Measurements from ENCODE around the gene PBRM1. TPM values are rescaled to one million over a fixed set of nuclear protein-coding genes. Genes with fewer than 3 reads are reported as not detected.

PBRM1 gene
- total RNA-seq, 3 donors from 2014 or later (not counting 1 experiment from before 2014, with no cell fraction given) = 70.2 to 79.7 (median 76.6) TPM

GRCh38 chr3:52521488-52521824 is 164.3 kb downstream of the PBRM1 start:
- H3K36me3 ChIP-seq (ENCODE audit: control insufficient read depth, insufficient read depth, low read length) = no peaks in the 10 kb centered on the region
- H3K36me3 Mint-ChIP-seq = no peaks in the 10 kb centered on the region

GRCh38 chr3:52520716-52521487 is 164.8 kb downstream of the PBRM1 start:
- Histone ChIP-seq H3K4me1 (ENCODE audit: control insufficient read depth, insufficient read depth, low read length) (no peaks in the 10 kb centered on the region), H3K4me3 (ENCODE audit: low read length) (no peak overlapping the region), H3K27me3 (ENCODE audit: control insufficient read depth, insufficient read depth, low read length) (no peaks in the 10 kb centered on the region), H3K36me3 (ENCODE audit: control insufficient read depth, insufficient read depth, low read length) (no peaks in the 10 kb centered on the region), H3K27ac (ENCODE audit: low read length) (no peak overlapping the region), H3K9me3 (ENCODE audit: control insufficient read depth, insufficient read depth, low read length) (no peaks in the 10 kb centered on the region)
- WGBS (ENCODE audit: insufficient coverage) = 89% methylated on average over 20 of the region's 20 CpGs
- no peak overlapping the region for H3K4me3 Mint-ChIP-seq
- H3K27me3 Mint-ChIP-seq (ENCODE audit: low read depth in 2 of 2) = no peaks in the 10 kb centered on the region
- H3K4me1 Mint-ChIP-seq = no peaks in the 10 kb centered on the region
- no peak for DNase-seq
- no peaks in the 10 kb centered on the region for H3K9me3 Mint-ChIP-seq
- no peak overlapping the region for H3K27ac Mint-ChIP-seq
- H3K36me3 Mint-ChIP-seq = no peaks in the 10 kb centered on the region
- ATAC-seq = no peak
- intact Hi-C loops (cut with micrococcal nuclease) = no loop called here
- TF ChIP-seq CTCF (IDR thresholded peaks at IDR 0.05) = no peak

More at GRCh38 chr3:52521488-52521824, 164.3 kb downstream of the PBRM1 start:
- no peak for DNase-seq
- WGBS (ENCODE audit: insufficient coverage) = 96% methylated on average over 8 of the region's 8 CpGs
- no peaks in the 10 kb centered on the region for H3K9me3 ChIP-seq (ENCODE audit: control insufficient read depth, insufficient read depth, low read length)
- no peak overlapping the region for H3K4me3 ChIP-seq (ENCODE audit: low read length)
- TF ChIP-seq CTCF (IDR thresholded peaks at IDR 0.05) = no peak
- H3K4me1 ChIP-seq (ENCODE audit: control insufficient read depth, insufficient read depth, low read length) = no peaks in the 10 kb centered on the region
- no peaks in the 10 kb centered on the region for H3K9me3 Mint-ChIP-seq
- no peak for ATAC-seq
- no peak overlapping the region for H3K27ac Mint-ChIP-seq
- no peak overlapping the region for H3K27ac ChIP-seq (ENCODE audit: low read length)
- no peaks in the 10 kb centered on the region for H3K4me1 Mint-ChIP-seq
- intact Hi-C loops (cut with micrococcal nuclease) = no loop called here
- no peak overlapping the region for H3K4me3 Mint-ChIP-seq
- H3K27me3 ChIP-seq (ENCODE audit: control insufficient read depth, insufficient read depth, low read length) = no peaks in the 10 kb centered on the region
- H3K27me3 Mint-ChIP-seq (ENCODE audit: low read depth in 2 of 2) = no peaks in the 10 kb centered on the region

GRCh38 chr3:52520141-52520667 is 165.5 kb downstream of the PBRM1 start:
- intact Hi-C loops (cut with micrococcal nuclease) = no loop called here
- no peaks in the 10 kb centered on the region for H3K4me1 Mint-ChIP-seq
- DNase-seq = no peak

More at GRCh38 chr3:52520141-52520667, 165.5 kb downstream of the PBRM1 start:
- WGBS (ENCODE audit: insufficient coverage) = 95% methylated on average over 13 of the region's 14 CpGs
- H3K4me3 Mint-ChIP-seq = no peak overlapping the region
- no peaks in the 10 kb centered on the region for H3K27me3 Mint-ChIP-seq (ENCODE audit: low read depth in 2 of 2)
- no peak for TF ChIP-seq CTCF (IDR thresholded peaks at IDR 0.05)
- no peak overlapping the region for H3K4me3 ChIP-seq (ENCODE audit: low read length)
- H3K36me3 ChIP-seq (ENCODE audit: control insufficient read depth, insufficient read depth, low read length) = no peaks in the 10 kb centered on the region
- H3K27ac ChIP-seq (ENCODE audit: low read length) = no peak overlapping the region
- no peaks in the 10 kb centered on the region for H3K4me1 ChIP-seq (ENCODE audit: control insufficient read depth, insufficient read depth, low read length)
- H3K9me3 ChIP-seq (ENCODE audit: control insufficient read depth, insufficient read depth, low read length) = no peaks in the 10 kb centered on the region
- no peaks in the 10 kb centered on the region for H3K9me3 Mint-ChIP-seq
- ATAC-seq = no peak
- H3K27ac Mint-ChIP-seq = no peak overlapping the region
- no peaks in the 10 kb centered on the region for H3K27me3 ChIP-seq (ENCODE audit: control insufficient read depth, insufficient read depth, low read length)
- H3K36me3 Mint-ChIP-seq = no peaks in the 10 kb centered on the region

Data from natural killer cell (primary cell).